ENCODE measurements around the gene TGFBR3. TPM values are rescaled to one million over a fixed set of nuclear protein-coding genes. Genes with fewer than 3 reads are reported as not detected.

Gene TGFBR3
- polyA plus RNA-seq, 1 donor from 2014 or later: 2.3 TPM

GRCh38 chr1:91703095-91703494 is 182.9 kb downstream of the TGFBR3 start:
- H3K4me1 Mint-ChIP-seq: no peaks in the 10 kb centered on the region
- no peaks in the 10 kb centered on the region for H3K27me3 Mint-ChIP-seq
- no peaks in the 10 kb centered on the region for H3K9me3 Mint-ChIP-seq
- peaks cover 2% of the 10 kb centered on the region for H3K36me3 Mint-ChIP-seq
- no peak overlapping the region for H3K27ac Mint-ChIP-seq
- no peak overlapping the region for H3K4me3 Mint-ChIP-seq

GRCh38 chr1:91701472-91701869 is 184.5 kb downstream of the TGFBR3 start:
- Mint-ChIP-seq H3K27ac (no peak overlapping the region), H3K4me3 (no peak overlapping the region), H3K9me3 (no peaks in the 10 kb centered on the region), H3K27me3 (no peaks in the 10 kb centered on the region), H3K4me1 (peaks cover 0 to 2% (median 0%) of the 10 kb centered on the region in 3 donors), H3K36me3 (peaks cover 2% of the 10 kb centered on the region)

GRCh38 chr1:91700771-91701471 is 185.0 kb downstream of the TGFBR3 start:
- no peaks in the 10 kb centered on the region for H3K9me3 Mint-ChIP-seq
- H3K27me3 Mint-ChIP-seq: no peaks in the 10 kb centered on the region
- peaks cover 2% of the 10 kb centered on the region for H3K36me3 Mint-ChIP-seq
- no peak overlapping the region for H3K4me3 Mint-ChIP-seq
- H3K27ac Mint-ChIP-seq: no peak overlapping the region
- peaks cover 0 to 2% (median 0%) of the 10 kb centered on the region in 3 donors for H3K4me1 Mint-ChIP-seq

- H3K4me1 Mint-ChIP-seq: peaks cover 0 to 2% (median 0%) of the 10 kb centered on the region in 3 donors
- H3K4me3 Mint-ChIP-seq: no peak overlapping the region
- no peaks in the 10 kb centered on the region for H3K27me3 Mint-ChIP-seq
- no peaks in the 10 kb centered on the region for H3K9me3 Mint-ChIP-seq
- no peak overlapping the region for H3K27ac Mint-ChIP-seq
- H3K36me3 Mint-ChIP-seq: peaks cover 2% of the 10 kb centered on the region
Measured at GRCh38 chr1:91700332-91700731, 185.6 kb downstream of the TGFBR3 start.

GRCh38 chr1:91699339-91699974 is 186.5 kb downstream of the TGFBR3 start:
- Mint-ChIP-seq H3K9me3 (no peaks in the 10 kb centered on the region), H3K36me3 (peaks cover 2% of the 10 kb centered on the region), H3K27me3 (no peaks in the 10 kb centered on the region), H3K27ac (no peak overlapping the region), H3K4me3 (no peak overlapping the region), H3K4me1 (peaks cover 0 to 2% (median 0%) of the 10 kb centered on the region in 3 donors)

- no peak overlapping the region for H3K4me3 Mint-ChIP-seq
- H3K27ac Mint-ChIP-seq: no peak overlapping the region
- H3K4me1 Mint-ChIP-seq: peaks cover 0 to 2% (median 0%) of the 10 kb centered on the region in 3 donors
- H3K36me3 Mint-ChIP-seq: peaks cover 2% of the 10 kb centered on the region
- no peaks in the 10 kb centered on the region for H3K9me3 Mint-ChIP-seq
- no peaks in the 10 kb centered on the region for H3K27me3 Mint-ChIP-seq
Measured at GRCh38 chr1:91697861-91698260, 188.1 kb downstream of the TGFBR3 start.

- H3K27me3 Mint-ChIP-seq: no peaks in the 10 kb centered on the region
- peaks cover 2% of the 10 kb centered on the region for H3K36me3 Mint-ChIP-seq
- no peak overlapping the region for H3K27ac Mint-ChIP-seq
- H3K9me3 Mint-ChIP-seq: no peaks in the 10 kb centered on the region
- H3K4me3 Mint-ChIP-seq: no peak overlapping the region
- H3K4me1 Mint-ChIP-seq: peaks cover 0 to 2% (median 0%) of the 10 kb centered on the region in 3 donors
Measured at GRCh38 chr1:91697416-91697815, 188.5 kb downstream of the TGFBR3 start.

- no peak overlapping the region for H3K27ac Mint-ChIP-seq
- H3K36me3 Mint-ChIP-seq: peaks cover 2% of the 10 kb centered on the region
- no peak overlapping the region for H3K4me3 Mint-ChIP-seq
- no peaks in the 10 kb centered on the region for H3K9me3 Mint-ChIP-seq
- peaks cover 0 to 2% (median 0%) of the 10 kb centered on the region in 3 donors for H3K4me1 Mint-ChIP-seq
- H3K27me3 Mint-ChIP-seq: peaks cover 2% of the 10 kb centered on the region
Measured at GRCh38 chr1:91696321-91696720, 189.6 kb downstream of the TGFBR3 start.

- Mint-ChIP-seq H3K9me3 (no peaks in the 10 kb centered on the region), H3K4me3 (no peak overlapping the region), H3K36me3 (no peaks in the 10 kb centered on the region), H3K4me1 (peaks cover 0 to 2% (median 0%) of the 10 kb centered on the region in 3 donors), H3K27ac (no peak overlapping the region), H3K27me3 (peaks cover 4% of the 10 kb centered on the region)
Measured at GRCh38 chr1:91693557-91693956, 192.4 kb downstream of the TGFBR3 start.

- peaks cover 5% of the 10 kb centered on the region for H3K27me3 Mint-ChIP-seq
- H3K36me3 Mint-ChIP-seq: no peaks in the 10 kb centered on the region
- no peak overlapping the region for H3K27ac Mint-ChIP-seq
- no peak overlapping the region for H3K4me3 Mint-ChIP-seq
- no peaks in the 10 kb centered on the region for H3K4me1 Mint-ChIP-seq
- H3K9me3 Mint-ChIP-seq: no peaks in the 10 kb centered on the region
Measured at GRCh38 chr1:91691525-91691924, 194.4 kb downstream of the TGFBR3 start.

GRCh38 chr1:91689641-91690481 is 196.1 kb downstream of the TGFBR3 start:
- H3K27ac Mint-ChIP-seq: peak overlapping the region in 1 of 3 donors; percentile 12
- peaks cover 5% of the 10 kb centered on the region for H3K27me3 Mint-ChIP-seq
- no peak overlapping the region for H3K4me3 Mint-ChIP-seq
- H3K4me1 Mint-ChIP-seq: no peaks in the 10 kb centered on the region
- no peaks in the 10 kb centered on the region for H3K9me3 Mint-ChIP-seq
- peaks cover 1% of the 10 kb centered on the region for H3K36me3 Mint-ChIP-seq

GRCh38 chr1:91687452-91687851 is 198.5 kb downstream of the TGFBR3 start:
- H3K27me3 Mint-ChIP-seq: peaks cover 5% of the 10 kb centered on the region
- H3K9me3 Mint-ChIP-seq: peaks cover 0 to 2% (median 0%) of the 10 kb centered on the region in 3 donors
- H3K4me1 Mint-ChIP-seq: peaks cover 0 to 2% (median 2%) of the 10 kb centered on the region in 3 donors
- peaks cover 1% of the 10 kb centered on the region for H3K36me3 Mint-ChIP-seq
- H3K27ac Mint-ChIP-seq: no peak overlapping the region
- H3K4me3 Mint-ChIP-seq: no peak overlapping the region

- Mint-ChIP-seq H3K27me3 (peaks cover 3% of the 10 kb centered on the region), H3K9me3 (peaks cover 0 to 2% (median 0%) of the 10 kb centered on the region in 3 donors), H3K4me1 (peaks cover 0 to 2% (median 2%) of the 10 kb centered on the region in 3 donors), H3K27ac (no peak overlapping the region), H3K4me3 (no peak overlapping the region), H3K36me3 (peaks cover 1% of the 10 kb centered on the region)
Measured at GRCh38 chr1:91685994-91686393, 200.0 kb downstream of the TGFBR3 start.

GRCh38 chr1:91684481-91685196 is 201.3 kb downstream of the TGFBR3 start:
- Mint-ChIP-seq H3K9me3 (peaks cover 0 to 2% (median 0%) of the 10 kb centered on the region in 3 donors), H3K27me3 (peaks cover 3% of the 10 kb centered on the region), H3K4me1 (peaks cover 0 to 2% (median 2%) of the 10 kb centered on the region in 3 donors), H3K4me3 (no peak overlapping the region), H3K36me3 (peaks cover 1% of the 10 kb centered on the region), H3K27ac (no peak overlapping the region)
